Cardiac muscle cell (in vitro differentiated cells and primary cell): ENCODE results near the gene NDUFA7. TPM values are rescaled to one million over a fixed set of nuclear protein-coding genes. Genes with fewer than 3 reads are reported as not detected.
"Not testable (repeated sequence)": the region's sequence is repeated elsewhere in the genome, so short reads cannot be mapped to it uniquely, and the experiment has no call there.

Experiments
- DNase-seq, 2 donors: peaks; one replicate each; pipeline versions ENCODE4 v3.0.0 to v3.0.0-alpha.2; 2010 to 2017; ENCODE audit warnings: low read depth in 1 of 2, low spot score in 1 of 2
- H3K27ac ChIP-seq: fragments of 200-600 bp; sonication (generic); 2 replicates; pipeline ENCODE4 v1.5.1; 2016
- H3K27me3 ChIP-seq: fragments of 200-600 bp; sonication (generic); 2 replicates; pipeline ENCODE4 v1.6.0; 2016; ENCODE audit warnings: control low read depth
- H3K36me3 ChIP-seq: fragments of 200-600 bp; sonication (generic); 2 replicates; pipeline ENCODE4 v1.5.1; 2016; ENCODE audit warnings: control low read depth
- H3K4me1 ChIP-seq: fragments of 200-600 bp; sonication (generic); 2 replicates; pipeline ENCODE4 v1.8.1; 2017; ENCODE audit warnings: low read depth, mild to moderate bottlenecking, mixed run types
- H3K4me3 ChIP-seq: fragments of 200-600 bp; sonication (generic); 2 replicates; pipeline ENCODE4 v1.5.1; 2016; ENCODE audit warnings: mild to moderate bottlenecking
- H3K9me3 ChIP-seq: fragments of 200-600 bp; sonication (generic); 2 replicates; pipeline ENCODE4 v1.5.1; 2017; ENCODE audit warnings: low read depth, mild to moderate bottlenecking, control low read depth
- CTCF ChIP-seq: IDR thresholded peaks from 2 replicates; pipeline ENCODE4 v1.5.1; 2012; ENCODE audit warnings: low read depth, mild to moderate bottlenecking, low read length
- polyA plus RNA-seq: library from polyadenylated mRNA; unstranded; fragments of >200 nt; fragmentation: Nextera tagmentation; extraction: Ambion mirVana; gene quantifications from 2 replicates; pipeline ENCODE4 v1.2.1, GENCODE V29; 2016
- total RNA-seq: library from RNA; depleted of rRNA; stranded (reverse); fragments of >200 nt; gene quantifications from 2 replicates; pipeline ENCODE4 v1.2.3, GENCODE V29; 2016

The NDUFA7 gene
- total and polyA plus RNA-seq, 2 experiments from 2014 or later: 57.0 to 218 TPM

GRCh38 chr19:8342316-8342683 lies 21.1 kb upstream of the NDUFA7 start:
- TF ChIP-seq CTCF: no peak
- no peak for DNase-seq
- H3K36me3 ChIP-seq: no peaks in the 10 kb centered on the region
- H3K27me3 ChIP-seq: peaks cover 9% of the 10 kb centered on the region
- no peaks in the 10 kb centered on the region for H3K9me3 ChIP-seq
- H3K4me1 ChIP-seq: no peaks in the 10 kb centered on the region
- no peak overlapping the region for H3K4me3 ChIP-seq
- no peak overlapping the region for H3K27ac ChIP-seq

- not testable (repeated sequence) for H3K4me3 ChIP-seq, H3K36me3 ChIP-seq, DNase-seq, H3K27ac ChIP-seq, H3K9me3 ChIP-seq, H3K4me1 ChIP-seq
- peaks cover 13% of the 10 kb centered on the region for H3K27me3 ChIP-seq
Measured at GRCh38 chr19:8341504-8341903, 20.3 kb upstream of the NDUFA7 start.

- no peak overlapping the region for H3K4me3 ChIP-seq
- no peaks in the 10 kb centered on the region for H3K4me1 ChIP-seq
- H3K27ac ChIP-seq: no peak overlapping the region
- TF ChIP-seq CTCF: peak; percentile 28
- H3K36me3 ChIP-seq: no peaks in the 10 kb centered on the region
- DNase-seq: peak in 1 of 2 donors; percentile 49
- H3K27me3 ChIP-seq: peaks cover 22% of the 10 kb centered on the region
- no peaks in the 10 kb centered on the region for H3K9me3 ChIP-seq
Measured at GRCh38 chr19:8340341-8341096, 19.3 kb upstream of the NDUFA7 start.

- H3K4me3 ChIP-seq: no peak overlapping the region
- TF ChIP-seq CTCF: no peak
- H3K36me3 ChIP-seq: no peaks in the 10 kb centered on the region
- no peaks in the 10 kb centered on the region for H3K9me3 ChIP-seq
- H3K27ac ChIP-seq: no peak overlapping the region
- peaks cover 39% of the 10 kb centered on the region for H3K27me3 ChIP-seq
- DNase-seq: no peak
- H3K4me1 ChIP-seq: no peaks in the 10 kb centered on the region
Measured at GRCh38 chr19:8338835-8339234, 17.7 kb upstream of the NDUFA7 start.

GRCh38 chr19:8337728-8338127 lies 16.6 kb upstream of the NDUFA7 start:
- H3K4me3 ChIP-seq: no peak overlapping the region
- peaks cover 48% of the 10 kb centered on the region for H3K27me3 ChIP-seq
- H3K27ac ChIP-seq: no peak overlapping the region
- no peaks in the 10 kb centered on the region for H3K9me3 ChIP-seq
- H3K4me1 ChIP-seq: no peaks in the 10 kb centered on the region
- no peak for TF ChIP-seq CTCF
- no peaks in the 10 kb centered on the region for H3K36me3 ChIP-seq
- no peak for DNase-seq

GRCh38 chr19:8336660-8337059 lies 15.5 kb upstream of the NDUFA7 start:
- DNase-seq: no peak
- Histone ChIP-seq H3K27ac (no peak overlapping the region), H3K4me1 (no peaks in the 10 kb centered on the region), H3K36me3 (no peaks in the 10 kb centered on the region), H3K27me3 (peaks cover 51% of the 10 kb centered on the region), H3K9me3 (no peaks in the 10 kb centered on the region), H3K4me3 (no peak overlapping the region)
- no peak for TF ChIP-seq CTCF
